ENCODE data around the gene HNRNPA0.
"Not testable (repeated sequence)": the region's sequence is repeated elsewhere in the genome, so short reads cannot be mapped to it uniquely, and the experiment has no call there.

The HNRNPA0 gene

DNA sequence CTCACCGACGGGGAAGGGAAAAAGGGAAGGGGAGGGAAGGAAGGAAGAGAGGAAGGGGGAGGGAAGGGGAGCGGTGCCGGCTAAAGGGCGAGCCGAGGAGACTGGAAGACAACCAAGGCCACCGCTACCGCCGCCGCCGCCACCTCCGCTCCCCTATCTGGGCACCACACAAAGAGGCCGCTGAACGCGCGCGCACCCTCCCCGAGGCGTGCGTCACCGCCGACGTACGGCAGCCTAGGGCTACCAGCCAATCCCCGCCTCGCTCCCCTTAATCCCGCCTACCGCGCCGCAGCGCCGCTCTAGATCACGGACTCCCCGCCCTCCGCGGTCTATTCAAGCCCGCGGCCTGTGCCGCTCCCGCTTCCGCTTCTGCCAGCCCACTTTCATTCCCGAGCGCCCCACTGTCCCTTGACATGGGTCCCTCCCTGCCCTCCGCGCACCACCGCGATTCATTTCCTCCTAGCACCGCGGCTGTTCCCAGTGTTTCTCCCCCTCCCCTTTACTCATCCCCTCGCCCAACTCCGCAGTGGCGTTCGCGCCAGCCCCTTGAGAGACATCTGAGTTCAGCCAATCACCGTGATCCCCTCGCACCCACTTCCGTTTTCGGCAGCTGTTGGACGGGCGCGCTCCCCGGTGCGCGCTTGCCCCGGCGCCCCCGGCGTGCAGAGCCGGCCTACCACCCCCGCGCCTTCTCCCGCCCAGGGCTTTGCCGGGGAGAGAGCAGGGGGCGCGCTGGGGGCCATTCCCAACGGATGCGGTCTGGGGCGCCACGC is at the start of gene HNRNPA0:
Gene HNRNPA0, minus strand, starts transcription at position 176 of the 773 bp plus-strand sequence. CDS start 297 bp downstream, outside the sequence.
- Mint-ChIP-seq H3K27ac (peak within 1 kb of the TSS; percentile 100), H3K27me3 (ENCODE audit: low read depth) (peaks cover 9% of the 10 kb centered on the region), H3K36me3 (ENCODE audit: low read depth) (peaks cover 28% of the 10 kb centered on the region), H3K4me3 (peak within 1 kb of the TSS; percentile 99), H3K4me1 (ENCODE audit: low read depth) (peaks cover 17% of the 10 kb centered on the region), H3K9me3 (no peaks in the 10 kb centered on the region)

DNA sequence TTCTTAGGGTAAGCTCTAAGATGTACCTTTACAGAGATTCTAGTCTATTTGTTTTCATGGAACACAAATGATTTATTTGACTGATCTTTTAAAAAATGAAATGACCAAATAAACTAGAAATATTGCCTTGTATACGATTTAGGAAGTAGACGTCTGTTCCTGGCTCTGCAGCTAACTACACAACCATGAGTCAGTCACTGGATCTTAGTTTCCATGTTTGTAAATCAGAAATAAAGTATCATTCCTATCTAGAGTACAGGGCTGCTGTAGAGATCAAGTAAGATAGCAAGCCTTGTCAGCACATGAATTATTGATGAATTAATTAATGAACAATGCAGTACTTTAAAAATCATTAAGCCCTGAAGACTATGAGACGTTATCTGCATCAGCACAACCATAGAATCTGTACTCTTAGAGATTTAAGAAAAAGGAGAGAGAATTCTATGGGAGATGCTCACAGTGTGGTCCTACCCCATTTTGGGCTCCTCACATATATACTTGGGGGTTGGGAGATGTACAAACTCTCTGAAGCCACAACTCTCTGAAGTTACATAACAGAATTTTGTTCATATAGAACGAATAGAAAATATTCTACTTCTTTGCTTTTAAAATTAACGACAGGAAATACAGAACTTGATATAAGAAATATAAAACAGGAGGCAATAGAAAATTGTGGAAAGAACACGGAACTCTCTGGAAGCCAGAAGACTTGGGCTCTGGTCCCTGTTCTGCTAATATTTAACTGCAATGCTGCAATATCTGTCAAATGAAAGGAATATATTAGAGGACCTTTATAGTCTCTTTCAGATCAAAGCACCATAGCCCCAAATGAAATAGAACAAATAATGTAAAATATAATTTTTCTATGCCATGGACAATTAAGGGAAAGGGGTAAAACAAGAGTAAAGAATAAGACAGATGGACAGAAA is 48.4 kb upstream of the HNRNPA0 start:
- Mint-ChIP-seq H3K27ac (no peak overlapping the region), H3K9me3 (no peaks in the 10 kb centered on the region), H3K36me3 (ENCODE audit: low read depth) (no peaks in the 10 kb centered on the region), H3K27me3 (ENCODE audit: low read depth) (peaks cover 7% of the 10 kb centered on the region), H3K4me3 (no peak overlapping the region), H3K4me1 (ENCODE audit: low read depth) (no peaks in the 10 kb centered on the region)

DNA sequence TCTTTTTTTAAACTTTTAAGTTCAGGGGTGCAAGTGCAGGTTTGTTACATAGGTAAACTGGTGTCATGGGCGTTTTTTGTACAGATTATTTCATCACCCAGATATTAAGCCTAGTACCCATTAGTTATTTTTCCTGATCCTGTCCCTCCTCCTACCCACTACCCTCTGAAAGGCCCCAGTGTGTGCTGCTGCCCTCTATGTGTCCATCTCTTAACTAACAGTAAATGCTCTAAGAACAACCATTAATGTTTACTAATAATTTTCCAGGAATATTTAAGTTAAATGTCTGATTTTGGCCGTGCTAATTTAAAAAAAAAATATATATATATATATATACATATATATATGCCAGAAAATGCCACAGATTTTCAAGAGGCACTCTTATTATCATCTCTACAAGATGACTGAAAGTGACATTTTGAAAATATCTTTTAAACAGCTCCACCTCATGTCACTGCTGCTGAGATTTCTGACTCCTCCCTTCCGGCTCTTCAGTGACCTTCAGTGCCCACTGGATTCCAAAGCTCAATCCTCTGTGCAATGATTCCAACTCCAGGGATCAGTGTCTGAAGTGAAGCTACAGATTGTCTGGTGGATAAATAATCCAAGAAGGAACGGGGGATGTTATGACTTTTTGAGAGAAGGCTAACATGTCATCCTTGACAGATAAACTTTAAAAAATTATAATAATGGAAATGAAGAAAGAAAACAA is 46.7 kb upstream of the HNRNPA0 start:
- Mint-ChIP-seq H3K4me3 (no peak overlapping the region), H3K27ac (no peak overlapping the region), H3K9me3 (no peaks in the 10 kb centered on the region), H3K4me1 (ENCODE audit: low read depth) (no peaks in the 10 kb centered on the region), H3K36me3 (ENCODE audit: low read depth) (no peaks in the 10 kb centered on the region), H3K27me3 (ENCODE audit: low read depth) (peaks cover 7% of the 10 kb centered on the region)

DNA sequence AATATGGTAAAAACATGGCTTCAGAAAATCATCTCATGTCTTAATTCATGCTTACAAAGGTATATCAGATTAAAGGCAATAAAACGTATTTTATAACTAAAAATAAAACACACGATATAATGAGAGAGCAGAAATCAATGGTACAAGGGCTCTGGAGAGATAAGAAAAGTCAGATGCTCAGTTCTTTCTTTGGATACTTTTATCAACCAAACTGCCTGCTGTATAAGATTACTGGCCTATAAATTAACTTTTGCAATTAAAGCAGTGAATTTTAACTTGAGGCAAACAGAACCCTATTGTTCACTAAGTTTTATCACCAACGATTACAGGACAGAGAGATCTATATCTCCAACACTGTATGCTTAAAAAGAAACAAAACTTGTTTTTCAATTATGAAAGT is 42.1 kb upstream of the HNRNPA0 start:
- Mint-ChIP-seq H3K9me3 (no peaks in the 10 kb centered on the region), H3K4me1 (ENCODE audit: low read depth) (no peaks in the 10 kb centered on the region), H3K4me3 (no peak overlapping the region), H3K27me3 (ENCODE audit: low read depth) (no peaks in the 10 kb centered on the region), H3K27ac (no peak overlapping the region), H3K36me3 (ENCODE audit: low read depth) (no peaks in the 10 kb centered on the region)

DNA sequence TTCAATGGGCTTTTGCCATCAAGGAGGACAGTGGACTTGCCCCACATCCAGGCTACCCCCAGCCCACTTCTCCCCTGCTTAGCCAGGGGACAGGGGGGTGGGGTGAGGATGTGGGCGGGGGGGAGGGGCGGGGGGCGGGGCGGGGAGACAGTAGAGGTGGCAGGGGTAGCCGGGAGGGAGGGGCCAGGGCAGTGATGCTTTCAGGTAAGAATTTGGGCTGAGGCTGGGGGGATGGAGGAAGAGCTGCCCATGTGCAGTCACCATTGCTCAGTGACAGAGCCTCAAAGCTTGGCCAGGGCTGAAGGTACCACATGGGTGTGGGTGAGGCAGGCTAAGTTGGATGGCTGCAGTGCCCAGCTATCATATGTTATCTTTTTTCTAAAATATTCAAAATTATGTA is 40.7 kb upstream of the HNRNPA0 start:
- Mint-ChIP-seq H3K4me3 (no peak overlapping the region), H3K27me3 (ENCODE audit: low read depth) (no peaks in the 10 kb centered on the region), H3K27ac (no peak overlapping the region), H3K9me3 (no peaks in the 10 kb centered on the region), H3K36me3 (ENCODE audit: low read depth) (no peaks in the 10 kb centered on the region), H3K4me1 (ENCODE audit: low read depth) (no peaks in the 10 kb centered on the region)

DNA sequence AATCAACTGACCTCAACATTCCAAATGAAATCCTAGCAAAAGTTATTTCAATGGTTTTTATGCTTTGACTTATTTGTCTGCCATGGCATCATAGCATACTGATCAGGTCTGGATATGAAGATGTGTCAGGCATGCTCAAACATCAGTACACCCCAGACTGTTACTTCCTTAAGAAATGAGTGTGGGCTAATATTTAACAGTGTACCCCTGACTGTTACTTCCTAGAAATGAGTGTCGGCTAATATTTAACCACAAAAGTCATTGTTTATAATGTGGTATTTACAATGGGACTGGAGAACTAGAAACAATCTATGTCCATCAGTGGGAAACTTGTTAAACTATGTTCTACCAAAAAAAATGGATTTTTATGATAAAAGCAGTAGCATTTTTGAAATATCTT is 38.1 kb upstream of the HNRNPA0 start:
- Mint-ChIP-seq H3K27me3 (ENCODE audit: low read depth) (peaks cover 4% of the 10 kb centered on the region), H3K4me3 (no peak overlapping the region), H3K27ac (no peak overlapping the region), H3K9me3 (no peaks in the 10 kb centered on the region), H3K36me3 (ENCODE audit: low read depth) (no peaks in the 10 kb centered on the region), H3K4me1 (ENCODE audit: low read depth) (no peaks in the 10 kb centered on the region)

DNA sequence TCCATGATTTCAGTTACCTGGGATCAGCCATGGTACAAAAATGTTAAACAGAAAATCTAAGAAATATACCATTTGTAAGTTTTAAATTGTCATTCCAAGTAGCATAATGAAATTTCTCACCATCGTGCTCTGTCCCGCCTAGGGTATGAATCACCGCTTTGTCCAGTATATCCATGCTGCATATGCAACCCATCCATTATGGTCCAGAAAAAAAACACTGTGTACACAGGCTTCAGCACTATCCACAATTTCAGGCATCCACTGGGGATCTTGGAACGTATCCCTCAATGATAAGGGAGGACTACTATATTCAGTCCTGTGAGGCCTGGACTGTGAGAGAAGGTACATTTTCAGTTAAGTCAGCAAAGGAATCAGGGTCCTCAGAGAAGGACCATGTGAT is 37.6 kb upstream of the HNRNPA0 start:
- H3K4me1 Mint-ChIP-seq (ENCODE audit: low read depth), result no peaks in the 10 kb centered on the region
- no peak overlapping the region for H3K27ac Mint-ChIP-seq
- no peaks in the 10 kb centered on the region for H3K9me3 Mint-ChIP-seq
- H3K4me3 Mint-ChIP-seq, result no peak overlapping the region
- H3K36me3 Mint-ChIP-seq (ENCODE audit: low read depth), result no peaks in the 10 kb centered on the region
- peaks cover 7% of the 10 kb centered on the region for H3K27me3 Mint-ChIP-seq (ENCODE audit: low read depth)

DNA sequence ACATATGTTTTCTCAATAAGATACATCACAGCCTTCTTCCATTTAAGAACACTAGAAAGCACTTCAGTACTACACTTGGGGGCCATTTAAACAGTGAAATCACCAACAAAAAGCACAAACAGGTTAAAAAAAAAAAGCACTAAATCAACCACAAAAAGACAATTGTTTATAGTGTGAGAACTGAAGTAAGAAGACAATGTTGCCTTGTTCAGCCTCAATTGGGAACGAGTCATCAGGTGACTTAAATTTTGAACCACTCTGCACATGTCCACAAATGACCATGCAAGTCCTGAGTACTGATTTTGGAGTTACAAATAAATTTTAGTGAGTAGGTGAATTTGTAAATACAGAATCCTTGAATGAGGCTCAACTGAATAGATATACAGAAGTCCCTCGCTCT is 37.2 kb upstream of the HNRNPA0 start:
- peaks cover 11% of the 10 kb centered on the region for H3K27me3 Mint-ChIP-seq (ENCODE audit: low read depth)
- no peaks in the 10 kb centered on the region for H3K36me3 Mint-ChIP-seq (ENCODE audit: low read depth)
- H3K4me3 Mint-ChIP-seq, result no peak overlapping the region
- no peaks in the 10 kb centered on the region for H3K4me1 Mint-ChIP-seq (ENCODE audit: low read depth)
- no peaks in the 10 kb centered on the region for H3K9me3 Mint-ChIP-seq
- H3K27ac Mint-ChIP-seq, result no peak overlapping the region

DNA sequence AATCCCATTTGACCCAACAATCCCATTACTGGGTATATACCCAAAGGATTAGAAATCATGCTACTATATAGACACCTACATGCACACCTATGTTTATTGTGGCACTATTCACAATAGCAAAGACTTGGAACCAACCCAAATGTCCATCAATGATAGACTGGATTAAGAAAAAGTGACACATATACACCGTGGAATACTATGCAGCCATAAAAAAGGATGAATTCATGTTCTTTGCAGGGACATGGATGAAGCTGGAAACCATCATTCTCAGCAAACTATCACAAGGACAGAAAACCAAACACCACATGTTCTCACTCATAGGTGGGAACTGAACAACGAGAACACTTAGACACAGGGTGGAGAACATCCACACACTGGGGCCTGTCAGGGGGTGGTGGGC is 34.4 kb upstream of the HNRNPA0 start:
- not testable (repeated sequence) for H3K27ac Mint-ChIP-seq; H3K36me3 Mint-ChIP-seq (ENCODE audit: low read depth); H3K4me3 Mint-ChIP-seq; H3K9me3 Mint-ChIP-seq; H3K4me1 Mint-ChIP-seq (ENCODE audit: low read depth)
- peaks cover 22% of the 10 kb centered on the region for H3K27me3 Mint-ChIP-seq (ENCODE audit: low read depth)

DNA sequence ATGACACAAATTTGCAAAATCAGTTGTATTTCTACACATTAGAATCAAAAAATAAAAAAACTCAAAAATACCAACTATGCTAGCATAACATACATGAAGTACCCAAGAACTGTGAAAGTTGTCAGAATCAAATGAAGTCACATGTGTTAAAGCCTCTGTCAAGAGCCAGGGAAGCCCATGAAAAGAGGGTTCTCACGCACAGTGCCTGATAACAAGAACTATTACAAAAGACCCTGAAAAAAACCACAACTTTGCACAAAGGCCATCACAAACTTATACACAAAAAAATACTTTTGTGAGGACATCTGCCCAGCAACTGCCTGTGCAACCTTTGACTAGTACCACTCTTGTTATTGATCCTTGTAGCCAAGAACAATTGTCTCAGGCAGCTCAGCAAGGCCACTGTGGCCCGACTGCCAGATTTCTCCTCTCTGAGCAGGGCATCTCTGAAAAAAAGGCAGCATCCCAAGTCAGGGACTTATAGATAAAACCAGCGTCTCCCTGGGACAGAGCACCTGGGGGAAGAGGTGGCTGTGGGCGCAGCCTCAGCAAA is 28.9 kb upstream of the HNRNPA0 start:
- Mint-ChIP-seq H3K9me3 (no peaks in the 10 kb centered on the region), H3K27me3 (ENCODE audit: low read depth) (peaks cover 24% of the 10 kb centered on the region), H3K27ac (no peak overlapping the region), H3K4me3 (no peak overlapping the region), H3K4me1 (ENCODE audit: low read depth) (no peaks in the 10 kb centered on the region), H3K36me3 (ENCODE audit: low read depth) (no peaks in the 10 kb centered on the region)

DNA sequence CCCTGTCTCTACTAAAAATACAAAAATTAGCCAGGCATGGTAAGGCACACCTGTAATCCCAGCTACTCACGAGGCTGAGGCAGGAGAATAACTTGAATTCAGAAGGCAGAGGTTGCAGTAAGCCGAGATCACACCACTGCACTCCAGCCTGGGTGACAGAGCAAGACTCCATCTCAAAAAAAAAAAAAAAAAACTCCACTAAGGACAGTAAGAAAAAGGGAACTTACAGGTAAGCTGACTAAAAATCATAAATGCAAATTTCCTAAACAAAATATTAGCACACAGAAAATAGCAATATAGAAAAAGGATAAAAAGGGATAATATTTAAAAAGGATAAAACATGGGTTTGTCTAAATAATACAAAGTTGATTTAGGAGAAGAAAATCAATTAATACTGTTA is 27.9 kb upstream of the HNRNPA0 start:
- H3K27ac Mint-ChIP-seq, result no peak overlapping the region
- no peaks in the 10 kb centered on the region for H3K36me3 Mint-ChIP-seq (ENCODE audit: low read depth)
- no peaks in the 10 kb centered on the region for H3K4me1 Mint-ChIP-seq (ENCODE audit: low read depth)
- H3K9me3 Mint-ChIP-seq, result no peaks in the 10 kb centered on the region
- H3K4me3 Mint-ChIP-seq, result no peak overlapping the region
- H3K27me3 Mint-ChIP-seq (ENCODE audit: low read depth), result peaks cover 22% of the 10 kb centered on the region

DNA sequence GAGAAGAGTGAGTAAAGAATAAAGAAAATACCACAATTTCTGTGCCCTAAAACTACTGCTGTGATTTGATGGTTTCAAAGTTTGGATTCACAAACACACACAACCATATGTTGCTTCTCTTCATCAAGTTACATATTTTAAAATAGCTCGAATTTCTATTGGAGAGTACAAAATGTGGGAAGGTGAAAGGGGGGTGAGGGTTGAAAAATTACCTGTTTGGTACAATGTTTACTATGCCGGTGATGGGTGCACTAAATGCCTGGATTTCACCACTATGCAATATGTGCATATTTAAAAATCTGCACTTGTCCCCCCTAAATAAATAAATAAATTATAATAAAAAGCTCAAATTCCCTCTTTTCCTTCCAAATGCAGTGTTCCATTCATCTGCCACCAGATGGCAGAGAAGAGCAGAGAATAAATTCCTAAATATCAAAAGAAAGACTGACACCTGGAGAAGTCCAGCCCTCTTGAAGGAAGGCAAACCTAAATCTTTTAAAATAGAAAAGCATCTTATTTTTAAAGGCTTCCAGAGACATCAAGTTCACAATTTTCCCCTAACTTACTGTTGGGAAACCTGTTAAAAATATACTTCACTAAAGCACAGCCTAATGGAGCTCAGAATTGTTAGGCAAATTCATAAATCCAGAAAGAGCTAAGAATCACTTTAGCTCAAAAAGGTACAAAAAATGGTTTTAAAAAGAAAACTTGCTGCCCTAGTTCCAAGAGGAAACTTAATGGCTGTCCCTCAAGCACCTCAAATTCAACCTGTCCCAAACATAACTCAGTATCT is 24.8 kb upstream of the HNRNPA0 start:
- Mint-ChIP-seq H3K4me1 (ENCODE audit: low read depth) (no peaks in the 10 kb centered on the region), H3K4me3 (no peak overlapping the region), H3K27ac (no peak overlapping the region), H3K9me3 (no peaks in the 10 kb centered on the region), H3K27me3 (ENCODE audit: low read depth) (peaks cover 6% of the 10 kb centered on the region), H3K36me3 (ENCODE audit: low read depth) (no peaks in the 10 kb centered on the region)

DNA sequence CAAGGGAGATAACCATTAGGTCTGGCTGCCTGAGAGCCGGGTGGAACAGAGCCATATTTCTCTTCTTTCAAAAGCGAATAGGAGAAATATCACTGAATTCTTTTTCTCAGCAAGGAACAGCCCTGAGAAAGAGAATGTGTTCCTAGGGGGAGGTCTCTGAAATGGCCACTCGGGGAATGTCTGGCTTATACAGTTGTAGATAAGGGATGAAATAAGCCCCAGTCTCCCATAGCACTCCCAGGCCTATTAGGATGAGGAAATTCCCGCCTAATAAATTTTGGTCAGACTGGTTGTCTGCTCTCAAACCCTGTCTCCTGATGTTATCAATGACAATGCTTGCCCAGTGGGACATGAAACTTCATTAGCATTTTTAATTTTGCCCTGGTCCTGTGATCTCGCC is 13.8 kb upstream of the HNRNPA0 start:
- Mint-ChIP-seq H3K27me3 (ENCODE audit: low read depth) (peaks cover 28% of the 10 kb centered on the region), H3K9me3 (peaks cover 23% of the 10 kb centered on the region)
- H3K36me3 Mint-ChIP-seq (ENCODE audit: low read depth); H3K4me1 Mint-ChIP-seq (ENCODE audit: low read depth); H3K4me3 Mint-ChIP-seq; H3K27ac Mint-ChIP-seq: not testable (repeated sequence)

DNA sequence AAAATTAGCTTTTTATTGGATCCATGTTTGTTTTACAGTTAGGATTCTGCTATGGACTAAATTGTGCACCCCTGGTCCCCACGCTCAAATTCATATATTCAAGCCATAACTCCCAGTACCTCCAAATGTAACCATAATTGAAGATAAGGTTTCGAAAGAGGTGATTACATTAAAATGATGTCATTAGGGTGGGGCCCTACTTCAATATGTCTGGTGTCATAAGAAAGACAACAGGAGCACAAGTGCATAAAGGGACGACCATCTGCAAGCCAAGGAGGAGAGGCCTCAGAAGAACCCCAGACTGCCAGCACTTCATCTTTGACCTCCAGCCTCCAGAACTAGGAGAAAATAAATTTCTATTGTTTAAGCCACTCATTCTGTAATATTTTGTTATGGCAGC is 7.4 kb upstream of the HNRNPA0 start:
- Mint-ChIP-seq H3K27ac (no peak overlapping the region), H3K36me3 (ENCODE audit: low read depth) (no peaks in the 10 kb centered on the region), H3K27me3 (ENCODE audit: low read depth) (peaks cover 21% of the 10 kb centered on the region), H3K4me3 (no peak overlapping the region), H3K9me3 (no peaks in the 10 kb centered on the region), H3K4me1 (ENCODE audit: low read depth) (no peaks in the 10 kb centered on the region)
